ENCODE measurements around the gene ZMYND15.

ZMYND15 gene

GRCh38 chr17:4714340-4715062, 25.1 kb upstream of the ZMYND15 start:
- in situ Hi-C loops (cut with MboI; ENCODE audit: low sequenced_read_pairs), result loop anchor here (10.0 kb wide), 1 partner anchor 170 kb away; no protein-coding TSS in a partner anchor

GRCh38 chr17:4715063-4715744, 24.4 kb upstream of the ZMYND15 start:
- in situ Hi-C loops (cut with MboI; ENCODE audit: low sequenced_read_pairs), result loop anchor here (10.0 kb wide), 1 partner anchor 170 kb away; no protein-coding TSS in a partner anchor

- in situ Hi-C loops (cut with MboI; ENCODE audit: low sequenced_read_pairs), result loop anchor here (10.0 kb wide), 1 partner anchor 169 kb away; no protein-coding TSS in a partner anchor
Measured at GRCh38 chr17:4716081-4716480, 23.6 kb upstream of the ZMYND15 start.

- in situ Hi-C loops (cut with MboI; ENCODE audit: low sequenced_read_pairs), result loop anchor here (10.0 kb wide), 1 partner anchor 167 kb away; no protein-coding TSS in a partner anchor
Measured at GRCh38 chr17:4717791-4718190, 21.8 kb upstream of the ZMYND15 start.

- in situ Hi-C loops (cut with MboI; ENCODE audit: low sequenced_read_pairs), result loop anchor here (10.0 kb wide), 1 partner anchor 167 kb away; no protein-coding TSS in a partner anchor
Measured at GRCh38 chr17:4718276-4718675, 21.4 kb upstream of the ZMYND15 start.

GRCh38 chr17:4719146-4719545, 20.5 kb upstream of the ZMYND15 start:
- in situ Hi-C loops (cut with MboI; ENCODE audit: low sequenced_read_pairs), result loop anchor here (10.0 kb wide), 1 partner anchor 166 kb away; no protein-coding TSS in a partner anchor

- in situ Hi-C loops (cut with MboI; ENCODE audit: low sequenced_read_pairs), result loop anchor here (10.0 kb wide), 1 partner anchor 165 kb away; no protein-coding TSS in a partner anchor
Measured at GRCh38 chr17:4719684-4720221, 19.9 kb upstream of the ZMYND15 start.

GRCh38 chr17:4720787-4721186, 18.8 kb upstream of the ZMYND15 start:
- in situ Hi-C loops (cut with MboI; ENCODE audit: low sequenced_read_pairs), result no loop called here

GRCh38 chr17:4721203-4722135, 18.2 kb upstream of the ZMYND15 start:
- in situ Hi-C loops (cut with MboI; ENCODE audit: low sequenced_read_pairs), result no loop called here

- in situ Hi-C loops (cut with MboI; ENCODE audit: low sequenced_read_pairs), result no loop called here
Measured at GRCh38 chr17:4722678-4723240, 16.9 kb upstream of the ZMYND15 start.

- in situ Hi-C loops (cut with MboI; ENCODE audit: low sequenced_read_pairs), result no loop called here
Measured at GRCh38 chr17:4724650-4725049, 15.0 kb upstream of the ZMYND15 start.

- in situ Hi-C loops (cut with MboI; ENCODE audit: low sequenced_read_pairs), result no loop called here
Measured at GRCh38 chr17:4725646-4726310, 13.9 kb upstream of the ZMYND15 start.

- in situ Hi-C loops (cut with MboI; ENCODE audit: low sequenced_read_pairs), result no loop called here
Measured at GRCh38 chr17:4728124-4728523, 11.5 kb upstream of the ZMYND15 start.

GRCh38 chr17:4733073-4733531, 6.5 kb upstream of the ZMYND15 start:
- in situ Hi-C loops (cut with MboI; ENCODE audit: low sequenced_read_pairs), result no loop called here

GRCh38 chr17:4734857-4735475, 4.7 kb upstream of the ZMYND15 start:
- in situ Hi-C loops (cut with MboI; ENCODE audit: low sequenced_read_pairs), result no loop called here

- in situ Hi-C loops (cut with MboI; ENCODE audit: low sequenced_read_pairs), result no loop called here
Measured at GRCh38 chr17:4735876-4736651, 3.6 kb upstream of the ZMYND15 start.

GRCh38 chr17:4738136-4739121, 1.2 kb upstream of the ZMYND15 start:
- in situ Hi-C loops (cut with MboI; ENCODE audit: low sequenced_read_pairs), result no loop called here
